Vagina (tissue), 2 donors: ENCODE data around the gene KRTAP2-1.

Source experiments
- POLR2A ChIP-seq, 2 donors: fragments of 450-650 bp; IDR thresholded peaks; one replicate each; pipeline ENCODE4 v1.6.1; 2017; ENCODE audit warnings: antibody characterized with exemption in 2 of 2, mild to moderate bottlenecking in 2 of 2, moderate library complexity in 2 of 2
- POLR2AphosphoS5 ChIP-seq, 2 donors: sonication (generic); formaldehyde crosslinking; IDR thresholded peaks; one replicate each; pipeline ENCODE4 v1.9.0; 2017; ENCODE audit warnings: antibody characterized with exemption in 2 of 2, mild to moderate bottlenecking in 2 of 2, low read depth in 1 of 2; ENCODE audit not compliant: insufficient read depth in 1 of 2
- TF ChIP-seq, protein P1 (sequence below), 3 experiments: fragments of 450-650 bp in 2 of 3; fragments of 200-600 bp in 1 of 3; sonication (generic) in 1 of 3; IDR thresholded peaks; one replicate each; pipeline ENCODE4 v1.5.1; 2017 to 2019; ENCODE audit warnings: antibody characterized with exemption in 3 of 3, mild to moderate bottlenecking in 2 of 3, moderate library complexity in 2 of 3

DNA sequence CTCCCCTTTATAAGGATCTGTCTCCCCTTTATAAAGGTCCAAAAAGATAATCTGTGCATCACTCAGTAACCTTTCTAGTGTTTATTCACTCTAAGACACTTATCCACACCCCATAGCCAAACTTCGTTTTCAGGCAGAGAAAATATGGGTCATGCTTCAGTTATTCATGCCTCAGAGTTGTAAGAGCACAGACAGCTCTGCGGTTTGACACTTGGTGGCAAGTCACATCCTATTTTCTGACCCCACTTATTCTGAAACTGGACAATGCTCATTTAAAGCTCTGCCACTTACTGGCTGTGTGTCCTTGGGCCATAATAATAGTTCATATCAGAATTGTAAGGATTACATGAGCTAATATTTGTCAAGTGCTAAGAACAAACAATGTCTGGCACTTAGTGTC, 2.0 kb upstream of the KRTAP2-1 start:
- TF ChIP-seq POLR2A (IDR thresholded peaks at IDR 0.05) (no peak), POLR2AphosphoS5 (IDR thresholded peaks at IDR 0.05; ENCODE audit: insufficient read depth in 1 of 2, low read depth in 1 of 2) (no peak)
- TF ChIP-seq, protein P1, sequence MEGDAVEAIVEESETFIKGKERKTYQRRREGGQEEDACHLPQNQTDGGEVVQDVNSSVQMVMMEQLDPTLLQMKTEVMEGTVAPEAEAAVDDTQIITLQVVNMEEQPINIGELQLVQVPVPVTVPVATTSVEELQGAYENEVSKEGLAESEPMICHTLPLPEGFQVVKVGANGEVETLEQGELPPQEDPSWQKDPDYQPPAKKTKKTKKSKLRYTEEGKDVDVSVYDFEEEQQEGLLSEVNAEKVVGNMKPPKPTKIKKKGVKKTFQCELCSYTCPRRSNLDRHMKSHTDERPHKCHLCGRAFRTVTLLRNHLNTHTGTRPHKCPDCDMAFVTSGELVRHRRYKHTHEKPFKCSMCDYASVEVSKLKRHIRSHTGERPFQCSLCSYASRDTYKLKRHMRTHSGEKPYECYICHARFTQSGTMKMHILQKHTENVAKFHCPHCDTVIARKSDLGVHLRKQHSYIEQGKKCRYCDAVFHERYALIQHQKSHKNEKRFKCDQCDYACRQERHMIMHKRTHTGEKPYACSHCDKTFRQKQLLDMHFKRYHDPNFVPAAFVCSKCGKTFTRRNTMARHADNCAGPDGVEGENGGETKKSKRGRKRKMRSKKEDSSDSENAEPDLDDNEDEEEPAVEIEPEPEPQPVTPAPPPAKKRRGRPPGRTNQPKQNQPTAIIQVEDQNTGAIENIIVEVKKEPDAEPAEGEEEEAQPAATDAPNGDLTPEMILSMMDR (IDR thresholded peaks at IDR 0.05) = no peak
